GM18526 (cell line): ENCODE data around the gene PTPRD.

Experiments used
- POLR2A ChIP-seq: IDR thresholded peaks from 3 replicates; pipeline ENCODE4 v1.6.1; 2011; ENCODE audit not compliant: insufficient read length; ENCODE audit errors: extremely low read depth

PTPRD gene

DNA sequence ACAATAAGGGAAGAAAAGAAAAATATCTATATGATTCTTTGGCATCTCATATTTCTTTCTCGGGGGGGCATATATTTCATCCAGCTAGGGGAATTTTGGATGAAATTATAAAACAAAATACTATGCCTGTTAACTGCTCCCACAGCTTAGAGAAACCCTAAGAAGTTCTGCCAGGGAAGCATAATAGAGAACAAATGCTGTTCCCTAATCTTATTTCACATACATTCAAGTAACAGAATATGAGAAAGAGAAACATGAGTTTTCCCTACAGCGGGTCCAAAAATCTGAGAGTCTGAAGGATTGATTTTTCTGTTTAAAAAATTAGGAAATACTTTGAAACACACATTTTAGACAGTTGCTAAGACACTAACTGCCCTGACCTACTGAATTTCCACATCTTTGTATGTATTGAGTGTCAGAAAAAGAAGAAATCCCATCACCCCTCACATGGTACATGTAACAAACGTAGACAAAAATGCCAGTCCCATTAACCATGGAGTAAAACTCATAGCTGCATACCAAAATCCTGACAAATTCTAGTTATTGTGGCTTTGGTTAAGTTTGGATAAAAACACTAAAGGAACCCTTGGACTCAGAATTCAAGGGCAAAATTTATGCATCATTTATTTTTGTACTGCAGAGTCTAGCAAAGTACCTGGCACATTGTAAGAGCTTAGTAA is 2193.1 kb downstream of the PTPRD start:
- no peak for TF ChIP-seq POLR2A

DNA sequence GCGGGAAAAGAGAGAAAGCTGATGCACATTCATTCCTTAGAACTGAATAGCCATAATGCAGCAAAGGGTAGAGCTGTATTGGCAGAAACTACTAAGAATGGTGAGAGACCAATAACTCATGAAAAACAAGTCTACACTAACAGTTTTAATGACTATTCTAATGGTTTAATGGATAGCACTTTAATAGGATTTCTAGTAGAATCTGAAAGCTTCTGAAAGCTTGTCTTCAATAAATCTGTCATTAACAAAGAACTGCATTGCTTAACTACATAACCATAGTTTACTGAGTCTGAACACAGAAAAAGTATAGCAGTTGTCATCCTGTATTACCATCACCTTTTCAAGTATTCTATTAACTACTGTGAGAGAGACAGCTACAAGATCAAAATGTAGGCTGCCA is 2195.5 kb downstream of the PTPRD start:
- TF ChIP-seq POLR2A, result no peak

- TF ChIP-seq POLR2A, result no peak
Observed at GRCh38 chr9:8412327-8412726, 2200.5 kb downstream of the PTPRD start.

- TF ChIP-seq POLR2A, result no peak
Observed at GRCh38 chr9:8408575-8409190, 2204.1 kb downstream of the PTPRD start.

- TF ChIP-seq POLR2A, result no peak
Observed at GRCh38 chr9:8401961-8402705, 2210.7 kb downstream of the PTPRD start.

- TF ChIP-seq POLR2A, result no peak
Observed at GRCh38 chr9:8400378-8400777, 2212.4 kb downstream of the PTPRD start.

- no peak for TF ChIP-seq POLR2A
Observed at GRCh38 chr9:8395022-8395421, 2217.8 kb downstream of the PTPRD start.

DNA sequence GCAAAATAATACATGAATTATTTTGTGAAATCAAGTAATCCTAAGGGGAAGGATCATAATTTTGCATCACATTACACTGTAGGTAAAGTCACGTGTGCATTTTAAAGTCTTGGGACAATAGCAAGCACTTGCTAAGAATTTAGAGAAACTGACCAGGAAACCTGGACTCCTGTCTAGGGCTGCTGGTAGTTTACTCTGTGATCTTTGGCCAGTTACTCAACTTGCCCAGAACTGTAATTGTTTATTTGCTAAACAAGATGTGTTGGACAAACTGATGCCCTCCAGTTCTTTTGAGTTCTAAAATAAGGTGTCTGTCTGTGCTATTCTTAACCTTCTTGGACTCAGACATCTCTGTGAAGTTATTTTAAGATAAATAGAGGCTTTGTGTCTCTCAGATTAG is 2218.5 kb downstream of the PTPRD start:
- no peak for TF ChIP-seq POLR2A

DNA sequence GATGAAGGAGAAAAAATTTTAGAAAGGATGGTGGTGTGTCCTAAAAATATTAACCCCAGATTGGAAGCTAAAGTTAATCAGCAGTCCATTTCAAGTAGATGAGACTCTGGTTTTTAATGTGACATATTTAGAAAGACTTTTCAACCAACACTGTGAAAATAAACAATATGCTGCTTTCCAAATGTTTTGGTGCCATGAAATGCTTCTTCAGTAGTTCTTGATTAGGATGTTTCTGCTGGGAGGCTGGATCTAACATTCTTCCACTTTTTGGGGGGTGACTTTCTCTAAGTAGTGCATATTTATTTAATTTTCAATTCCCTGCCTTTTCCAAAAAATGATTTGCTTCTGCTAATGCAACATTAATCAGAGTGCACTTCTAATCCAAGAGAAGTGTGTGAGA is 2219.9 kb downstream of the PTPRD start:
- TF ChIP-seq POLR2A, result no peak

- no peak for TF ChIP-seq POLR2A
Observed at GRCh38 chr9:8391566-8391965, 2221.2 kb downstream of the PTPRD start.

- no peak for TF ChIP-seq POLR2A
Observed at GRCh38 chr9:8391132-8391531, 2221.7 kb downstream of the PTPRD start.

DNA sequence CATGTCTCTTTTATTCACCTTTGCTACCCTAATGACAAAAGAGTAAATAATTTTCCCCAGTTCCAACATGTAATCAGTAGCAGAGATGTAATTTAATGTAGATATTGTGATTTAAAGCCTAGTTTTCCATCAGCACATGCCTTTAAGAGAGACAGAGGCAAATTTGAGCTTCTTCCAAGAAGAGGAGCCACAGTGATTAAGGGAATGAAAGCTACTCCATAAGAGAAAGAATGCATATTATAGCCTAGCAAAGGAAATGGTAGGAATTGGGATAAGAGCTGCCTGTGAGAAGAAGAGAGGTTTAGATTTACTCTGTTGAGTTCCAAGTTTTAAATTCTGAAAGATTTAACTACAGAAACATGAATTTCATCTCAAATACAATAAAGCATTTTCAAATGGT is 2222.2 kb downstream of the PTPRD start:
- TF ChIP-seq POLR2A, result no peak

- no peak for TF ChIP-seq POLR2A
Observed at GRCh38 chr9:8389531-8389930, 2223.3 kb downstream of the PTPRD start.

DNA sequence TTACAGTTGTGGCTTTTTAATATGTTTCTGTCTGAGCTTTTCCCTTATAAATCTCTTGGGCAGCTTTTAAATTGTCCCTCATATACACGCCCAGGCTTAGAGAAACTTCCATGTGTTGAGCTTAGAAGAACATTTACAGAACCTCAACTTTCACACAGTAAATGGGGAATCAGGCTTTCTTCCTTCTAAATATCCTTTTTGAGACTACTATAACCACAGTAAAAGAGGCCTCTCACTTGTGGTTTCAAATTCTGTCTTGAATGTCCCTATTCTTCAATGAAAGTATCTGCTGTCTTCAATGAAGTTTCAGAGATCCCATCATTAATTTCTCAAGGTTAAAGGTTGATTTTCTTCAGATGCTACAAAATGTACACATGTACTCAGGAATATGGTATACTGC is 2224.7 kb downstream of the PTPRD start:
- no peak for TF ChIP-seq POLR2A

GRCh38 chr9:8384091-8384490 is 2228.7 kb downstream of the PTPRD start:
- TF ChIP-seq POLR2A, result no peak

- TF ChIP-seq POLR2A, result no peak
Observed at GRCh38 chr9:8382777-8383527, 2229.8 kb downstream of the PTPRD start.

DNA sequence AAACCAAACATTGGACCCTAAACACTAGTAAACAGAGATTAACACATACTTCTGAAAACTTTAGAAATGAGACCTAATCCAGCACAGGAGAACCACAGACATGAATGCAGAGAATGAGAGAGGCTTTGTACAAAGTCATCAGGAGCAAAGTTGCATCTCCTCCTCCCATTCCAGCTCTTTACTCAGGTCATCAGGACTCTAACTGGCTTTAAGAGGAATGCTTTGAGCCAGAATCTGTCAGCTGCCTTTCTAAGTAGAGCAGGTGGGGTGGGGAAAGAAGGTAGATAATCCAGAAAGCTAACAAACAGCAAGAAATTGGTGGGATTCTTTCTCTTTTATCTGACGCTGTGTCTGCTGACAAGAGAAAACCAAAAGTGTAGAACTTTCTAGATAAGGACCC is 2230.5 kb downstream of the PTPRD start:
- TF ChIP-seq POLR2A, result no peak
